H9 (cell line): ENCODE data around the gene TNIP2. TPM values are rescaled to one million over a fixed set of nuclear protein-coding genes. Genes with fewer than 3 reads are reported as not detected.
A peak's percentile ranks its signal among the peaks of the same experiment; 100 is the strongest.

Experiments used
- DNase-seq: peaks from one replicate; pipeline ENCODE4 v3.0.0-alpha.2; 2017
- H2AFZ ChIP-seq: one replicate; pipeline ENCODE4 v1.6.1; 2013; ENCODE audit warnings: mild to moderate bottlenecking, low read length, control low read depth, moderate library complexity
- H2AK5ac ChIP-seq: 2 replicates; pipeline ENCODE4 v1.6.1; 2013; ENCODE audit warnings: low read length, control low read depth, mixed read lengths; ENCODE audit not compliant: insufficient read length
- H2BK120ac ChIP-seq: one replicate; pipeline ENCODE4 v1.6.1; 2013; ENCODE audit warnings: low read depth, mild to moderate bottlenecking, low read length, control low read depth, inconsistent platforms; ENCODE audit not compliant: poor library complexity, severe bottlenecking
- H2BK12ac ChIP-seq: 2 replicates; pipeline ENCODE4 v1.6.1; 2013; ENCODE audit warnings: low read length, control low read depth, mixed read lengths, low read depth; ENCODE audit not compliant: insufficient read length
- H2BK15ac ChIP-seq: 2 replicates; pipeline ENCODE4 v1.6.1; 2013; ENCODE audit warnings: low read depth, low read length, control low read depth
- H2BK20ac ChIP-seq: one replicate; pipeline ENCODE4 v1.6.1; 2013; ENCODE audit warnings: low read depth, mild to moderate bottlenecking, low read length, control low read depth, inconsistent platforms; ENCODE audit not compliant: poor library complexity, severe bottlenecking
- H2BK5ac ChIP-seq: 2 replicates; pipeline ENCODE4 v1.6.1; 2013; ENCODE audit warnings: low read length, control low read depth, mixed read lengths; ENCODE audit not compliant: insufficient read length
- H3K14ac ChIP-seq: 2 replicates; pipeline ENCODE4 v1.6.1; 2013; ENCODE audit warnings: low read length, control low read depth; ENCODE audit not compliant: insufficient read depth
- H3K18ac ChIP-seq: 2 replicates; pipeline ENCODE4 v1.6.1; 2013; ENCODE audit warnings: low read depth, mild to moderate bottlenecking, mixed read lengths, low read length, control low read depth; ENCODE audit not compliant: insufficient read length
- H3K23ac ChIP-seq: 2 replicates; pipeline ENCODE4 v1.6.1; 2013; ENCODE audit warnings: low read length, control low read depth, mixed read lengths, low read depth; ENCODE audit not compliant: insufficient read length
- H3K23me2 ChIP-seq: 2 replicates; pipeline ENCODE4 v1.6.1; 2013; ENCODE audit warnings: low read depth, mild to moderate bottlenecking, mixed read lengths, low read length, control low read depth; ENCODE audit not compliant: insufficient read length, poor library complexity, severe bottlenecking
- H3K27ac ChIP-seq: 2 replicates; pipeline ENCODE4 v1.5.1; 2013; ENCODE audit warnings: low read length, control low read depth, mixed read lengths, low read depth; ENCODE audit not compliant: insufficient read length
- H3K27me3 ChIP-seq: 2 replicates; pipeline ENCODE4 v1.6.1; 2013; ENCODE audit warnings: low read length, control low read depth, inconsistent platforms; ENCODE audit not compliant: insufficient read depth
- H3K4ac ChIP-seq: 2 replicates; pipeline ENCODE4 v1.6.1; 2013; ENCODE audit warnings: low read depth, mild to moderate bottlenecking, control low read depth, inconsistent platforms, low read length, moderate library complexity
- H3K4me1 ChIP-seq: 2 replicates; pipeline ENCODE4 v1.6.1; 2013; ENCODE audit warnings: low read length, control low read depth, inconsistent platforms; ENCODE audit not compliant: insufficient read depth
- H3K4me2 ChIP-seq: 2 replicates; pipeline ENCODE4 v1.6.1; 2013; ENCODE audit warnings: low read length, control low read depth, mixed read lengths; ENCODE audit not compliant: insufficient read length, insufficient read depth
- H3K56ac ChIP-seq: 2 replicates; pipeline ENCODE4 v1.6.1; 2013; ENCODE audit warnings: low read depth, mild to moderate bottlenecking, mixed read lengths, low read length, control low read depth; ENCODE audit not compliant: insufficient read length
- H3K79me1 ChIP-seq: 2 replicates; pipeline ENCODE4 v1.6.1; 2013; ENCODE audit warnings: low read depth, mild to moderate bottlenecking, moderate library complexity, low read length, control low read depth, inconsistent platforms; ENCODE audit not compliant: insufficient read depth, poor library complexity, severe bottlenecking
- H3K79me2 ChIP-seq: 2 replicates; pipeline ENCODE4 v1.6.1; 2013; ENCODE audit warnings: low read length, control low read depth, inconsistent platforms; ENCODE audit not compliant: insufficient read depth
- H3K9ac ChIP-seq: 2 replicates; pipeline ENCODE4 v1.6.1; 2013; ENCODE audit warnings: low read length, control low read depth, mixed read lengths; ENCODE audit not compliant: insufficient read length; ENCODE audit errors: extremely low read depth
- H3K9me3 ChIP-seq: one replicate; pipeline ENCODE4 v1.6.1; 2013; ENCODE audit warnings: low read depth, low read length, inconsistent platforms; ENCODE audit not compliant: control insufficient read depth
- H3T11ph ChIP-seq: one replicate; pipeline ENCODE4 v1.6.1; 2013; ENCODE audit warnings: mild to moderate bottlenecking, low read length, control low read depth, inconsistent platforms
- H4K20me1 ChIP-seq: one replicate; pipeline ENCODE4 v1.6.1; 2013; ENCODE audit not compliant: control insufficient read depth, insufficient read length, insufficient read depth
- H4K5ac ChIP-seq: 2 replicates; pipeline ENCODE4 v1.6.1; 2013; ENCODE audit warnings: low read depth, mild to moderate bottlenecking, mixed read lengths, low read length, control low read depth; ENCODE audit not compliant: insufficient read length
- H4K8ac ChIP-seq: replicated peaks from 2 replicates; pipeline ENCODE4 v1.6.1; 2013; ENCODE audit warnings: low read length, control low read depth, mixed read lengths, low read depth; ENCODE audit not compliant: insufficient read length
- H4K91ac ChIP-seq: 2 replicates; pipeline ENCODE4 v1.6.1; 2013; ENCODE audit warnings: low read depth, mild to moderate bottlenecking, moderate library complexity, mixed read lengths, low read length, control low read depth; ENCODE audit not compliant: insufficient read length
- H3K27ac Mint-ChIP-seq, 3 experiments: 2 replicates in 2 of 3; 3 replicates in 1 of 3; pipeline ENCODE4 v1.8.0; 2020 to 2021; ENCODE audit warnings: mixed read lengths in 3 of 3, mild to moderate bottlenecking in 1 of 3, moderate library complexity in 1 of 3
- H3K27me3 Mint-ChIP-seq: 2 replicates; pipeline ENCODE4 v1.8.0; 2021; ENCODE audit warnings: low read depth, mild to moderate bottlenecking, moderate library complexity, mixed read lengths
- H3K36me3 Mint-ChIP-seq, 3 experiments: 2 replicates in 2 of 3; 3 replicates in 1 of 3; pipeline ENCODE4 v1.8.0; 2020 to 2021; ENCODE audit warnings: low read depth in 3 of 3, mixed read lengths in 3 of 3; ENCODE audit not compliant: insufficient read depth in 1 of 3
- H3K4me1 Mint-ChIP-seq, 2 experiments: 2 replicates each; pipeline ENCODE4 v1.8.0; 2020; ENCODE audit warnings: mixed read lengths in 2 of 2
- H3K4me3 Mint-ChIP-seq, 2 experiments: 2 replicates in 1 of 2; 3 replicates in 1 of 2; pipeline ENCODE4 v1.8.0; 2020 to 2021; ENCODE audit warnings: mild to moderate bottlenecking in 2 of 2, mixed read lengths in 2 of 2, moderate library complexity in 1 of 2
- H3K9me3 Mint-ChIP-seq, 2 experiments: 2 replicates in 1 of 2; 3 replicates in 1 of 2; pipeline ENCODE4 v1.8.0; 2020; ENCODE audit warnings: mild to moderate bottlenecking in 2 of 2, mixed read lengths in 2 of 2, moderate library complexity in 1 of 2
- CTCF ChIP-seq: fragments of 200-600 bp; sonication (generic); conservative IDR thresholded peaks from 3 replicates; pipeline ENCODE4 v1.8.0; 2021; ENCODE audit warnings: antibody characterized with exemption, mild to moderate bottlenecking
- WGBS: extraction: QIAGEN DNeasy Blood & Tissue Kit; methylation state at CpG from one replicate; pipeline ENCODE4 v1.1.7; 2013; ENCODE audit warnings: missing lambda C conversion rate, low lambda C conversion rate, mixed read lengths; ENCODE audit not compliant: insufficient read length; ENCODE audit errors: extremely low coverage; 5-methylcytosine and 5-hydroxymethylcytosine counted together
- total RNA-seq: library from RNA; stranded (reverse); gene quantifications from 2 replicates; pipeline ENCODE4 v1.2.1, GENCODE V29; 2021

Gene TNIP2
- total RNA-seq, 1 experiment from 2014 or later: 44.7 TPM

GRCh38 chr4:2744576-2745270 lies 11.4 kb downstream of the TNIP2 start:
- no peak overlapping the region for H2BK120ac ChIP-seq
- Mint-ChIP-seq H3K27me3 (peaks cover 1% of the 10 kb centered on the region; the same call in 1 of the 2 replicates), H3K4me3 (no peak overlapping the region), H3K9me3 (no peaks in the 10 kb centered on the region; a peak in 1 of 5 replicates), H3K27ac (peak overlapping the region in 1 of 3 experiments; percentile 4; a peak in 2 of 7 replicates), H3K4me1 (no peaks in the 10 kb centered on the region), H3K36me3 (peaks cover 25 to 61% (median 51%) of the 10 kb centered on the region in 3 experiments; a peak in 6 of 7 replicates)
- H4K8ac ChIP-seq: no peak overlapping the region
- H3K79me2 ChIP-seq: 0 out of 2 replicates have a peak, but pooled peaks cover under 1% of the 10 kb centered on the region
- peaks cover 4% of the 10 kb centered on the region for H3K79me1 ChIP-seq
- no peak overlapping the region for H2BK20ac ChIP-seq
- H2BK12ac ChIP-seq: no peak overlapping the region
- no peaks in the 10 kb centered on the region for H3K27me3 ChIP-seq
- H4K5ac ChIP-seq: no peak overlapping the region
- H3K9ac ChIP-seq: no peak overlapping the region
- TF ChIP-seq CTCF: no peak
- no peaks in the 10 kb centered on the region for H3K4me1 ChIP-seq
- no peak overlapping the region for H3K56ac ChIP-seq
- H4K20me1 ChIP-seq: no peaks in the 10 kb centered on the region
- no peak overlapping the region for H2AFZ ChIP-seq
- WGBS: no CpG with 5 or more reads among the region's 28 CpGs
- no peak overlapping the region for H3K23ac ChIP-seq
- H2BK5ac ChIP-seq: no peak overlapping the region
- no peak overlapping the region for H2BK15ac ChIP-seq
- DNase-seq: no peak
- H3K27ac ChIP-seq: no peak overlapping the region
- H2AK5ac ChIP-seq: no peak overlapping the region
- H3T11ph ChIP-seq: no peak overlapping the region
- no peak overlapping the region for H3K4ac ChIP-seq
- H3K14ac ChIP-seq: no peak overlapping the region
- H4K91ac ChIP-seq: no peak overlapping the region
- no peak overlapping the region for H3K4me2 ChIP-seq
- no peak overlapping the region for H3K18ac ChIP-seq
- no peaks in the 10 kb centered on the region for H3K23me2 ChIP-seq
- H3K9me3 ChIP-seq: no peaks in the 10 kb centered on the region
